K562 (cell line): ENCODE results near the gene HOATZ. TPM values are rescaled to one million over a fixed set of nuclear protein-coding genes. Genes with fewer than 3 reads are reported as not detected.

ENCODE experiments used
- ATAC-seq: fragments of 200-7000 bp; cut with Tn5 transposase; 3 replicates; pipeline ENCODE4 v1.9.1; 2020; ENCODE audit warnings: moderate library complexity
- BruUV-seq: library from RNA; stranded (reverse); fragments of 400-500 nt; replicated peaks from 2 replicates; lab custom pipeline; 2021; lab: Mats Ljungman, UMichigan
- CTCF ChIA-PET: fragments of 300-600 bp; formaldehyde crosslinking; extraction: SDS; loops from one replicate; lab custom pipeline; 2021; ENCODE audit warnings: low intra/inter-chr PET ratio; lab: Yijun Ruan, JAX
- POLR2A ChIA-PET: fragments of 300-600, 350-650 bp; sonication (Branson Sonifier 250); formaldehyde crosslinking; extraction: SDS; loops from one replicate; lab custom pipeline; 2021; ENCODE audit warnings: antibody characterized with exemption, inconsistent platforms; lab: Yijun Ruan, JAX
- DNase-seq, 4 experiments: peaks; one replicate each; pipeline versions ENCODE4 v3.0.0 to v3.0.0-alpha.2; 2011 to 2018; ENCODE audit warnings: low spot score in 3 of 4, mixed read lengths in 3 of 4; ENCODE audit errors: extremely low read depth in 1 of 4
- FAIRE-seq: peaks from 2 replicates; lab custom pipeline; 2011; peaks lifted over from hg19 to GRCh38; lab: Jason Lieb, UNC
- H2AFZ ChIP-seq: 2 replicates; pipeline ENCODE4 v1.6.0; 2011; ENCODE audit warnings: low read depth, low read length, control low read depth, inconsistent platforms
- H3K27ac ChIP-seq: fragments of 200-600 bp; 3 replicates; pipeline ENCODE4 v1.8.0; 2011; ENCODE audit warnings: low read depth, mild to moderate bottlenecking, control low read depth, inconsistent platforms, low read length, moderate library complexity, mixed read lengths; ENCODE audit errors: extremely low read depth
- H3K27me3 ChIP-seq, 2 experiments: fragments of 300-600 bp in 1 of 2; 2 replicates in 1 of 2; 3 replicates in 1 of 2; pipeline versions ENCODE4 v1.6.0 to v1.8.0; 2011; ENCODE audit warnings: inconsistent platforms in 2 of 2, low read length in 2 of 2, mild to moderate bottlenecking in 1 of 2, mixed read lengths in 1 of 2, moderate library complexity in 1 of 2; ENCODE audit not compliant: control insufficient read depth in 2 of 2, insufficient read depth in 2 of 2
- H3K36me3 ChIP-seq: fragments of 300-600 bp; 3 replicates; pipeline ENCODE4 v1.8.0; 2011; ENCODE audit warnings: mild to moderate bottlenecking, low read length, inconsistent platforms; ENCODE audit not compliant: control insufficient read depth, insufficient read depth
- H3K4me1 ChIP-seq, 2 experiments: fragments of 200-600 bp in 1 of 2; replicated peaks in 1 of 2; 2 replicates in 1 of 2; 3 replicates in 1 of 2; pipeline versions ENCODE4 v1.5.1 to v1.8.0; 2011; ENCODE audit warnings: inconsistent platforms in 2 of 2, low read length in 2 of 2, mild to moderate bottlenecking in 1 of 2, mixed read lengths in 1 of 2, moderate library complexity in 1 of 2; ENCODE audit not compliant: control insufficient read depth in 2 of 2, insufficient read depth in 2 of 2
- H3K4me2 ChIP-seq: 2 replicates; pipeline ENCODE4 v1.6.1; 2011; ENCODE audit warnings: low read length, control low read depth, inconsistent platforms, mixed read lengths; ENCODE audit not compliant: insufficient read depth
- H3K4me3 ChIP-seq: fragments of 200-600 bp; sonication (generic), shearing (Covaris generic); 2 replicates; pipeline ENCODE4 v1.5.1; 2016; ENCODE audit warnings: control low read depth, inconsistent platforms
- H3K79me2 ChIP-seq: fragments of 200-600 bp; 3 replicates; pipeline ENCODE4 v1.8.0; 2011; ENCODE audit warnings: low read length, inconsistent platforms; ENCODE audit not compliant: control insufficient read depth, insufficient read depth
- H3K9ac ChIP-seq, 2 experiments: 2 replicates each; pipeline versions ENCODE4 v1.6.0 to v1.6.1; 2011; ENCODE audit warnings: low read depth in 2 of 2, low read length in 2 of 2, control low read depth in 1 of 2, inconsistent platforms in 1 of 2, mild to moderate bottlenecking in 1 of 2, mixed read lengths in 1 of 2; ENCODE audit not compliant: insufficient read depth in 1 of 2
- H3K9me1 ChIP-seq: one replicate; pipeline ENCODE4 v1.6.0; 2011; ENCODE audit warnings: inconsistent platforms, mild to moderate bottlenecking, low read length, moderate library complexity; ENCODE audit not compliant: control insufficient read depth, insufficient read depth
- H3K9me3 ChIP-seq: replicated peaks from 2 replicates; pipeline ENCODE4 v1.5.1; 2011; ENCODE audit warnings: low read depth, low read length, inconsistent platforms; ENCODE audit not compliant: control insufficient read depth, insufficient read depth
- H4K20me1 ChIP-seq: replicated peaks from 2 replicates; pipeline ENCODE4 v1.6.1; 2011; ENCODE audit warnings: low read length, inconsistent platforms, mixed read lengths; ENCODE audit not compliant: control insufficient read depth, insufficient read depth
- BRD9 ChIP-seq: fragments of 450-650 bp; IDR thresholded peaks from 2 replicates; pipeline ENCODE4 v1.6.1; 2018; ENCODE audit warnings: low read depth; ENCODE audit not compliant: partially characterized antibody
- ID3 ChIP-seq, 2 experiments: fragments of 250-450 bp in 1 of 2; fragments of 450-650 bp in 1 of 2; sonication (Bioruptor Pico) in 1 of 2; IDR thresholded peaks; 2 replicates each; pipeline versions ENCODE4 v1.6.1 to v1.8.0; 2016 to 2021; ENCODE audit warnings: mild to moderate bottlenecking in 2 of 2, moderate library complexity in 2 of 2, missing compliant biosample characterization in 1 of 2, missing genetic modification characterization in 1 of 2
- JUN ChIP-seq, 2 experiments: sonication (generic) in 1 of 2; formaldehyde crosslinking in 1 of 2; IDR thresholded peaks; 2 replicates each; pipeline versions ENCODE4 v1.6.1 to v1.8.0; 2012 to 2022; ENCODE audit warnings: borderline replicate concordance in 2 of 2, mild to moderate bottlenecking in 2 of 2, improper control_type of control experiment in 1 of 2, low read depth in 1 of 2, low read length in 1 of 2, missing genetic modification reagents in 1 of 2
- NFATC3 ChIP-seq: fragments of 450-650 bp; IDR thresholded peaks from 2 replicates; pipeline ENCODE4 v1.6.1; 2017; ENCODE audit warnings: mild to moderate bottlenecking
- PHF21A ChIP-seq: fragments of 450-650 bp; IDR thresholded peaks from 2 replicates; pipeline ENCODE4 v1.6.1; 2017; ENCODE audit warnings: low read depth, borderline replicate concordance
- SNRNP70 ChIP-seq: fragments of 200-400 bp; formaldehyde crosslinking; optimal IDR thresholded peaks from 2 replicates; pipeline ENCODE3; 2017; ENCODE audit warnings: low read depth, low read length
- TGIF2 ChIP-seq: sonication (generic); formaldehyde crosslinking; IDR thresholded peaks from 2 replicates; pipeline ENCODE4 v1.8.1; 2022; ENCODE audit warnings: mild to moderate bottlenecking, missing genetic modification reagents, moderate library complexity
- ZBTB2 ChIP-seq: fragments of 450-650 bp; IDR thresholded peaks from 2 replicates; pipeline ENCODE4 v1.6.1; 2016; ENCODE audit warnings: antibody characterized with exemption
- ZHX1 ChIP-seq: fragments of 150-350 bp; conservative IDR thresholded peaks from 2 replicates; pipeline ENCODE4 v1.6.1; 2014; ENCODE audit warnings: low read length
- ZNF518B ChIP-seq: fragments of 250-450 bp; sonication (Bioruptor Pico); IDR thresholded peaks from 2 replicates; pipeline ENCODE4 v1.5.0; 2021; ENCODE audit warnings: mild to moderate bottlenecking, moderate library complexity
- WGBS: fragments of 100-300 bp; shearing (Covaris generic); methylation state at CpG from one replicate; pipeline ENCODE4 v1.1.6; 2016; ENCODE audit warnings: low coverage, mixed read lengths; ENCODE audit not compliant: insufficient coverage; ENCODE audit errors: missing lambda C conversion rate; 5-methylcytosine and 5-hydroxymethylcytosine counted together
- in situ Hi-C: fragments of 300-500 bp; cut with MboI; formaldehyde crosslinking; loops from 4 replicates; pipeline ENCODE4 v1.15.0; 2018; ENCODE audit warnings: inconsistent platforms, mixed read lengths
- intact Hi-C: fragments of 100-400 bp; cut with micrococcal nuclease; formaldehyde crosslinking; loops from 2 replicates; pipeline ENCODE4 v1.14.2; 2022
- polyA plus RNA-seq, 8 experiments: library from polyadenylated mRNA; depleted of rRNA in 4 of 8; stranded (reverse) in 5 of 8; unstranded in 3 of 8; fragments of >200 nt; fragmentation: Nextera tagmentation in 2 of 8; fragmentation: Illumina TruSeq in 1 of 8; extraction: Ambion mirVana in 2 of 8; extraction: Trizol in 1 of 8; gene quantifications; 2 replicates each; pipeline versions ENCODE4 v1.2.1 to v1.2.3, GENCODE V29; 2011 to 2014; ENCODE audit warnings: inconsistent platforms in 1 of 8, missing spikeins in 1 of 8
- total RNA-seq, 7 experiments: library from RNA; depleted of rRNA in 6 of 7; stranded (reverse); fragments of >200 nt in 6 of 7; fragmentation: Illumina TruSeq in 2 of 7; extraction: Trizol in 2 of 7; gene quantifications; 2 replicates each; pipeline versions ENCODE4 v1.2.1 to v1.2.3, GENCODE V29; 2011 to 2021; ENCODE audit warnings: low replicate concordance in 1 of 7

HOATZ gene
- total and polyA plus RNA-seq, 9 of the 15 experiments (the other 6 are each of a cell fraction or from before 2014, with no cell fraction given): not detected

- TF ChIP-seq ZHX1: no peak
- TF ChIP-seq SNRNP70: no peak
- TF ChIP-seq JUN (IDR thresholded peaks at IDR 0.05; ENCODE audit: borderline replicate concordance, low read depth, low read length): no peak
- TF ChIP-seq JUN (CRISPR knock-in tag; IDR thresholded peaks at IDR 0.05; ENCODE audit: borderline replicate concordance): no peak
- TF ChIP-seq PHF21A: no peak
Measured at GRCh38 chr11:111569476-111569875, 54.9 kb downstream of the HOATZ start (continued).

- intact Hi-C loops (no loop called here), in situ Hi-C loops (no loop called here)
- Histone ChIP-seq H3K27me3 (peaks cover 3 to 7% of the 10 kb centered on the region in 2 experiments; a peak in 3 of 5 replicates), H3K4me2 (no peak overlapping the region), H3K9me1 (no peaks in the 10 kb centered on the region), H2AFZ (no peak overlapping the region), H3K36me3 (no peaks in the 10 kb centered on the region), H4K20me1 (no peaks in the 10 kb centered on the region), H3K9me3 (no peaks in the 10 kb centered on the region), H3K27ac (no peak overlapping the region), H3K9ac (no peak overlapping the region), H3K4me3 (no peak overlapping the region), H3K4me1 (peaks cover 0 to 5% of the 10 kb centered on the region in 2 experiments; a peak in 1 of 5 replicates), H3K79me2 (no peaks in the 10 kb centered on the region)
- CTCF ChIA-PET: interaction anchor here (0.5 kb wide), 1 partner anchor 23 kb away, joined by 3 read pairs; no protein-coding TSS in a partner anchor
- ATAC-seq (no peak), DNase-seq (no peak), FAIRE-seq (no peak)
- POLR2A ChIA-PET: interaction anchor here (0.6 kb wide), 1 partner anchor 180 kb away, joined by 3 read pairs; no protein-coding TSS in a partner anchor
- 11% methylated on average over 6 of the region's 6 CpGs for WGBS
- BruUV-seq: no TSS peak
- TF ChIP-seq BRD9: no peak
- TF ChIP-seq ID3 (CRISPR knock-in tag; IDR thresholded peaks at IDR 0.05): no peak
- no peak for TF ChIP-seq ID3 (tag; IDR thresholded peaks at IDR 0.05)
- TF ChIP-seq TGIF2 (CRISPR knock-in tag): no peak
- TF ChIP-seq NFATC3: no peak
- TF ChIP-seq ZBTB2: no peak
- TF ChIP-seq ZNF518B: no peak
Measured at GRCh38 chr11:111570796-111571195, 56.2 kb downstream of the HOATZ start.
